Activated T-cell treated with anti-CD3 and anti-CD28 coated beads for 48 hours (primary cell): ENCODE data around the gene ZNF763.
A peak's percentile ranks its signal among the peaks of the same experiment; 100 is the strongest.
"Not testable (repeated sequence)": the region's sequence is repeated elsewhere in the genome, so short reads cannot be mapped to it uniquely, and the experiment has no call there.

Source experiments
- DNase-seq: peaks from one replicate; pipeline ENCODE4 v3.0.0-alpha.2; 2020; ENCODE audit warnings: low read depth

ZNF763 gene

DNA sequence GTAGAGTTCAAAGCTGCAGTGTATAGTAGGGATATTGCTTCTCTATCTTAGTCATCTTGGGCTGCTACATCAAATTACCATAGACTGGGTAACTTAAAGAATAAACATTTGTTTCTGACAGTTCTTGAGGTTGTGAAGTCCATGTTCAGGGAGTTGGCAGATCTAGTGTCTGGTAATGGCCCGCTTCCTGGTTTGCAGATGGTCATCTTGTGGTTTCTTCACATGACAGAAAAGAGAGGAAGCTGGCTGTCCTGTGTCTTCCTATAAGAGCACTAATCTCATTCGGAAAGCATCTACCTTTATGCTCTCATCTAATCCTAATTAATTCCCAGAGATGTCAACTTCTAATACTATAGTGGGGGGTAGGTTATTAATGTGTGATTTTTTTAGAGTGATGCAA is 6.2 kb downstream of the ZNF763 start:
- no peak for DNase-seq

DNA sequence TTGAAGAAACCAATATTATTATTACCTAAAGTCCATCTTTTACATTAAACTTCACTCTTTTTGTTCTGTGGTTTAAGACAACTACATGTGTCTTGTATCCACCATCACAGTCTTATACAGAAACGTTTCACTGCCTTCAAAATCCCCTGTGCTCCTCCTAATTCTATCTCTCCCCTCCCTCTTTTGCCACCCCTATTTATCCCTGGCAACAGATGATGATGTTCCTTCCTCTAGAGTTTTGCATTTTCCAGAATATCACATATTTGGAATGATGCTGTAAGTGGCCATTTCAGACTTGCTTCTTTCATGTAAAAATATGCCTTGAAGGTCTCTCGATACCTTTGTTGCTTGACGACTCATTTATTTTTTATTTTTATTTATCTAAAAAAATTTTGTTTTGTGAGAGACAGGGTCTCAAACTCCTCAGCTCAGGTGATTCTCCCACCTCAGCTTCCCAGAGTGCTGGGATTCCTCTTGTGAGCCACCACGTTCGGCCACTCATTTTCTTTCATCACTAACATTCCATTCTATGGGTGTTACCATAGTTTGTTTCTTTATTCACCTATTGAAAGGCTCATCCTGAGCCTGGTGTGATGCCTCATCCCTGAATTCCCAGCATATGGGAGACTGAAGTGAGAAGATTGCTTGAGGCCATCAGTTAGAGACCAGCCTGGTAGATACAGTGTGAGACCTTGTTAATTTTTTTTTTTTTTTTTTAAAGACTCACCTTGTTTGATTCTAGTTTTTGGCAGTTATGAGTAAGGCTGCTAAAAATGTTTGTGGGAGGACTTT is 8.4 kb downstream of the ZNF763 start:
- DNase-seq = no peak

DNA sequence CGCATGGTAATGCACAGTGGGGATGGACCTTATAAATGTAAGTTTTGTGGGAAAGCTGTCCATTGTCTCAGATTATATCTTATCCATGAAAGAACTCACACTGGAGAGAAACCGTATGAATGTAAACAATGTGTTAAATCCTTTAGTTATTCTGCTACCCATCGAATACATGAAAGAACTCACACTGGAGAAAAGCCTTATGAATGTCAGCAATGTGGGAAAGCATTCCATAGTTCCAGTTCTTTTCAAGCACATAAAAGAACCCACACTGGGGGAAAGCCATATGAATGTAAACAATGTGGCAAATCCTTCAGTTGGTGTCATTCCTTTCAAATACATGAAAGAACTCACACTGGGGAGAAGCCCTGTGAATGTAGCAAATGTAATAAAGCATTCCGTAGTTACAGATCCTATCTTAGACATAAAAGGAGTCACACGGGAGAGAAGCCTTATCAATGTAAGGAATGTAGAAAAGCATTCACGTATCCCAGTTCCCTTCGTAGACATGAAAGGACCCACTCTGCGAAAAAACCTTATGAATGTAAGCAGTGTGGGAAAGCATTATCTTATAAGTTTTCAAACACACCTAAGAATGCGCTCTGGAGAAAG is 13.8 kb downstream of the ZNF763 start:
- no peak for DNase-seq

DNA sequence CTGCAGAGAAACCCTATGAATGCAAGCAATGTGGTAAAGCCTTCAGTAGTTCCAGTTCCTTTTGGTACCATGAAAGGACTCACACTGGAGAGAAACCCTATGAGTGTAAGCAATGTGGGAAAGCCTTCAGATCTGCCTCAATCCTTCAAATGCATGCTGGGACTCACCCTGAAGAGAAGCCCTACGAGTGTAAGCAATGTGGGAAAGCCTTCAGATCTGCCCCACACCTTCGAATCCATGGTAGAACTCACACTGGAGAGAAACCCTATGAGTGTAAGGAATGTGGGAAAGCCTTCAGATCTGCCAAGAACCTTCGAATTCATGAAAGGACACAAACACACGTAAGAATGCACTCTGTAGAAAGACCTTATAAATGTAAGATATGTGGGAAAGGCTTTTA is 14.7 kb downstream of the ZNF763 start:
- no peak for DNase-seq

DNA sequence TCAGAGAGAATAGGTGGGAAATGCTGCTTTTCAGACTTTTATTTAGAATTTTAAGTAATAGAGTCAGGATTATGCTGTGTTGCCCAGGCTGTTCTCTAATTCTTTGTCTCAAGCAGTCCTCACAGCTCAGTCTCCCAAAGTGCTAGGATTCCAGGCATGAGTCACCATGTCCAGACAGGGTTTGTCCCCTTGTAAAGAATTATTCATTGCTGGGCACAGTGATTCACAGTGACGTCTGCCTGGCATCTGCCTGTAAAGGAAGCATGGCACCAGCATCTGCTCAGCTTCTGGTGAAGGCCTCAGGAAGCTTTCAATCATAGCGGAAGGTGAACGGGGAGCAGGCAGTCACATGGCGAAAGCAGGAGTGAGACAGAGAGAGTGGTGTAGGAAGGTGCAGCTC is 17.7 kb downstream of the ZNF763 start:
- DNase-seq = no peak

DNA sequence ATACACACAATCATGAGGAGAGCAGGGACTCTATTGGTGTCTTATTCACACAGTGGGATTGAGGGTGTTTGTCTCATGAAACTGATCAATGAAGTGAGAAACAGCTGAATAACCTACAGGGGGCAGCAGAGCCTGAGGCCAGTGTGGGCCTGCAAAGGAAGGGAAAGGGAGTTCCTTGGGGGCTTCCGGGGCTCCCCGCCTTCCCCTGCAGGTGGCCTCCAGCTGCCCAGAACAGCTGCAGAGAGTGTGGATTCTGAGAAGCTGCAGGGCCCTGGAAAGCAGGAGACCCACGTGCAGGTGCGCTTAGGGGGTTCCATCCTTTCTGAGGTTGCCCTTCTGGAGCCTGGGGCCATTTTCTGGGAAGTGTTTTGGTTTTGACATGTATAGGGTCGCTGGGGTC is 20.1 kb downstream of the ZNF763 start:
- no peak for DNase-seq

DNA sequence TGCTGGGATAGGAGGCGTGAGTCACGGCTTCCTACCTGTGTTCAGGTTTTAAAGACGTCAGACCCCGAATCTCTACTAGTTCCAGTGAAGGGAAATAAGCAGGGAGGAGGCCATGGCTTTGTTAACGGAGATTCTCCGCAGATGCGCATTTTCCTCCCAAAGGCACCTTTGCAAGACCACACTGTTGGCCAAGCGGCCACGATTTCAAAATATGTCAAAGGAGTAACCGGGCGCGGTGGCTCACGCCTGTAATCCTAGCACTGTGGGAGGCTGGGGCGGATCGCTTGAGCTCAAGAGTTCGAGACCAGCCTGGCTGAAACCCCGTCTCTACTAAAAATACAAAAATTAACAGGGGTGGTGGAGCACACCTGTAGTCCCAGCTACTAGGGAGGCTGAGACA is 21.9 kb downstream of the ZNF763 start:
- no peak for DNase-seq

DNA sequence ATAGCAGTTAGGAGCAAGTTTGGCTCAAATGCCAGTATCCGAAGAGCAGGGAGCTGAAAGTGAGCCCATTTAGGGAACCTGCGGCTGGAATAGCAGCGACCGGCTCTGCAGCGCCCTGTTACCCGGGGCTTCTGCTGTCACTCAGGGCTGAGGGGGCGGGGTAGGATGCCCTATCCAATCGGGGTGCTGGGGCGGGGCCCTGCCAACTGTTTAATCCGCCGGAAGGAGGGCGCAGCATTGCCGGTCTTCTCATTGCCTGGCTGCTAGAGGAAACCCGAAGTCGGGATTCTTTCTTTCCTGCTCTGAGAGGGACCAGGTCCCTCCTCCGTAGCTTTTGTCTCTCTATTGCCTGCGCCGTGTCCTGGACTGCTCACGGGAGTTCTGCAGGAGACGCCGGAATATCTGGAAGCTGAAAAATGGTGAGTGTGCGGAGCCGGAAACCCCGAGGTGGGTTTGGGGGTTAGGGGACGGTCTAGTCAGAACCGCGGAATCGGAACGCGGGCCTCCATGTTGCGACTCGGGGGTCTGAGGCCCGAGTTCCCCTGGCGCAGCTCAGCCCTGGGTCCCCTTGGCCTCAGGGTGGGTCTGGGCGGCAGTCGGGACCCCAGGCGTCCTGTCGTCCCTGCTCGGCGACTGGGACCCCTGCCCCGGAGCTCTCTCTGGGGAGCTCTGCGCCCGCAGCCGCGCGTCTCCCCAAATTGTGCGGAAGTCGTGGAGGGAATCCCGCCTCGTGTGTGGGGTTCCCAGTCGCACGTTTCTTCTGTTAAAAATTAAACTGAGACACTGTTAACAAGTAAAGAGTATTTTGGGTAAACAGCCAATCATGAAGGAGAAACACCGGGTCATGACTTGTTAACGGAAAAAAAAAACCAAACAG is 22.8 kb downstream of the ZNF763 start:
- DNase-seq = peak; percentile 90

DNA sequence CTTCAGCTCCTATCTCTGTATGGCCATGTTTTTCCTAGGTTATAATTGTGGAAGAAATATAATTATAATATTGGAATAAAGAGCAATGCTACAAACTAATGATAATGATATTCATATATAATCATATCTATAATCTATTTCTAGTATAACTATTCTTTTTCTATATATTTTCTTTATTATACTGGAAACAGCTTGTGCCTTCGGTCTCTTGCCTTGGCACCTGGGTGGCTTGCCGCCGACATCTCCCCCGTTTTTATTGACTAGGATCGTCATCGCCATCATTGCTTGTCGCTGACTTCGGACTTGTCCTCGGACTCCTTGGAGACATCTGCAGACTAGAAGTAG is 24.2 kb downstream of the ZNF763 start:
- no peak for DNase-seq

DNA sequence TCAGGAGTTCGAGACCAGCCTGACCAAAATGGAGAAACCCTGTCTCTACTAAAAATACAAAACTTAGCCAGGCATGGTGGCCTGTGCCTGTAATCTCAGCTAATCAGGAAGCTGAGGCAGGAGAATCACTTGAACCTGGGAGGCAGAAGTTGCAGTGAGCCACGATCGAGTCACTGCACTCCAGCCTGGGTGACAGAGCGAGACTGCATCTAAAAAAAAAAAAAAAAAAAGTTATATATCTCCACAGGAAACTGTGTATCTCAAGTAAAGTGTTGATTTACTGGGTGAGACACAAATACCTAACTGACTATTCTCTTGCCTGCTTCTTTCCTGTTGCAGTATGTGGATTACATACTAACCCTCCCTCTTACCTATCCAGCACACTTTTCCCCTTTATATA is 27.1 kb downstream of the ZNF763 start:
- not testable (repeated sequence) for DNase-seq

DNA sequence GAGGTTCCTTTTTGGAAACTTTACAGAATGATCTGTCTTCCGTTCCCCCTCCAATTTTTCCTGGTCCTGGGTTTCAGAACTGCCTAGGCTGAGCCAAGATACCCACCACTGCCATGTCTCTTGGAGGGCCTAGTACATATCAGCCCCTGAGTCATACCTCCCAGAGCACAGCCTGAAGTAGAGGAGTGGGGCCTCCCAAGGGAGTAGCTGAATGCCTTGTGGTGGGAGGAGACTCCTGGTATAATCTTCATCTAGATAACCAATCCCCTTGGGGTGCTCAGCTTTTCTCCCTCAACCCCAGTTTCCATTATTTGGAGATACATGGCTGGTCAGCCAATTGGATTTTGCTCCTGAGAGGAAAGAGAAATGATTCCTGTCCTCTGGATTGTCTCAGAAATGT is 30.3 kb downstream of the ZNF763 start:
- DNase-seq = no peak

DNA sequence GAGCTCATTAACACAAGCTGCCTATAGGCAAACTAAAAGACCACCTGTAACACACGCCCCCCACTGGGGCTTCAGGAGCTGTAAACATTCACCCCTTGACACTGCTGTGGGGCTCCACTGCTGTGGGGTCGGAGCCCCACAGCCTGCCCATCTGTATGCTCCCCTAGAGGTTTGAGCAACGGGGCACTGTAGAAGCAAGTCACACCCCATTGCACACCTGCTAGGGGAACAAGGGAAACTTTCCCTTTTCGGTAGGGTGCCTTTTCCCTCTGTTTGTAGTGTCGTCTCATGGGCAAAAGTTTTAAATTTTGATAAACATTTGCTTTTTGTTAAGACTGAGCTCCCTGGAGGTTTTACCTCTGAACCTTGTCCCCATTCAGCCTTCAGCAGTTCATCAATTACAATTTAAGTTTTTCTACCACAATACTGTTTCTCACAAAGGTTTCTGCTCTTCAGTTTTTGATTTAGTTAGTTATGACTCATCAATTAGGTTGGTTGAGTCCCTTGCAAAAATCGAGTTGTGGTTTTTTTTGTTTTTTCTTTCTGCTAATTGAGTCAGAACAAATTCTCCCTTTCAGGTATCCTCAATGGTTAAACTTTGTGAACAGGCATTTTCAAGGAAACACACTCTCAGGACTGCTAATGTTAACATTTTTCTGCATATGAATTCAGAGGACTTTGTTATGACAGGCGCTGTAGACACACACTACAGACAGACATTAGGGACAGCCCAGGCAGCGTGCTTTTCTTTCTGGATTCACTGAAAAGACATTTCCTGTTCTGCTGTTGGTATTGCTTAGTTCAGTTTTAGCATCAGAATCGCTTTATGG is 35.5 kb downstream of the ZNF763 start:
- DNase-seq = no peak

DNA sequence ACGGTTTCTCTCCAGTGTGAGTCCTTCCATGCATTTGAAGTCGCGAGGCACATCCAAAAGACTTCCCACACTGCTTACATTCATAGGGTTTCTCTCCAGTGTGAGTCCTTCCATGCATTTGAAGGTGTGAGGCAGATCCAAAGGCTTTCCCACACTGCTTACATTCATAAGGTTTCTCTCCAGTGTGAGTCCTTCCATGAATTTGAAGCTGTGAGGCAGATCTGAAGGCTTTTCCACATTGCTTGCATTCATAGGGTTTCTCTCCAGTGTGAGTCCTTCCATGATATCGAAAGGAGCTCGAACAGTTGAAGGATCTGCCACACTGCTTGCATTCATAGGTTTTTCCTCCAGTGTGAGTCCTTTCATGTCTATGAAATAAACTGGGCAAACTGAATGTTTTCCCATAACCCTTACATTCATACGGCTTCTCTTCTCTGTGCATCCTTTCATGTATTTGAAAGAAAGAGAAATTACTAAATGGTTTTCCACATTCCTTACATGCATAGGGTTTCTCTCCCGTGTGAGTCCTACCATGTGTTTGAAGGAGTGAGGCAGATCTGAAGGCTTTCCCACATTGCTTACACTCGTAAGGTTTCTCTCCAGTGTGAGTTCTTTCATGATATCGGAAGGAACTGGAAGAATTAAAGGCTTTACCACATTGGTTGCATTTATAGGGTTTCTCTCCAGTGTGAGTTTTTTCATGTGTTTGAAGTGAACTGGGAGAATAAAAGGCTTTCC is 50.3 kb downstream of the ZNF763 start:
- DNase-seq = no peak

DNA sequence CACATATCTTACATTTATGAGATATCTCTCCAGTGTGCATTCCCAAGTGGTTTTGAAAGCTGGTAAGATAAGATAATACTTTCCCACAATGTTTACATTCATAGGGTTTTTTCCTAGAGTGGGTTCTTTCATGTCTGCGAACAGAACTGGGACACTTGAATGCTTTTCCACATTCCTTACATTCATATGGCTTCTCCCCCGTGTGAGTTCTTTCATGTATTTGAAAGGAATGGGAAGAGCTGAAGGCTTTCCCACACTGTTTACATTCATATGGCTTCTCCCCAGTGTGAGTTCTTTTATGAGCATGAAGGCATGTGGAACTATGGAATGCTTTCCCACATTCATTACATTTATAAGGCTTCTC is 50.9 kb downstream of the ZNF763 start:
- DNase-seq = no peak
